ENCODE measurements around the gene GSAP.

The GSAP gene

GRCh38 chr7:77413128-77413527 is 3.0 kb downstream of the GSAP start:
- no peaks in the 10 kb centered on the region for H3K9me3 ChIP-seq (ENCODE audit: control insufficient read depth in 5 of 5, low read length in 5 of 5)
- no peak overlapping the region for H3K9ac ChIP-seq (ENCODE audit: low read length in 5 of 5)
- H3K4me3 ChIP-seq (ENCODE audit: low read depth in 1 of 5, low read length in 5 of 5): no peak overlapping the region
- peaks cover 2 to 33% (median 23%) of the 10 kb centered on the region in 5 donors for H3K4me1 ChIP-seq (ENCODE audit: control insufficient read depth in 5 of 5, insufficient read depth in 5 of 5, low read length in 5 of 5)
- H3K27me3 ChIP-seq (ENCODE audit: control insufficient read depth in 5 of 5, insufficient read depth in 4 of 5, low read length in 5 of 5): no peaks in the 10 kb centered on the region
- H3K36me3 ChIP-seq (ENCODE audit: control insufficient read depth in 5 of 5, insufficient read depth in 5 of 5, low read length in 5 of 5): no peaks in the 10 kb centered on the region
- H3K27ac ChIP-seq (ENCODE audit: low read depth, low read length): peak overlapping the region; percentile 42

- Histone ChIP-seq H3K9me3 (ENCODE audit: control insufficient read depth in 5 of 5, low read length in 5 of 5) (no peaks in the 10 kb centered on the region), H3K27me3 (ENCODE audit: control insufficient read depth in 5 of 5, insufficient read depth in 4 of 5, low read length in 5 of 5) (no peaks in the 10 kb centered on the region), H3K4me1 (ENCODE audit: control insufficient read depth in 5 of 5, insufficient read depth in 5 of 5, low read length in 5 of 5) (peaks cover 0 to 16% (median 9%) of the 10 kb centered on the region in 5 donors), H3K27ac (ENCODE audit: low read depth, low read length) (peak overlapping the region; percentile 84), H3K9ac (ENCODE audit: low read length in 5 of 5) (peak overlapping the region in 3 of 5 donors; percentile 12 to 62 (median 32)), H3K4me3 (ENCODE audit: low read depth in 1 of 5, low read length in 5 of 5) (no peak overlapping the region), H3K36me3 (ENCODE audit: control insufficient read depth in 5 of 5, insufficient read depth in 5 of 5, low read length in 5 of 5) (no peaks in the 10 kb centered on the region)
Observed at GRCh38 chr7:77409739-77410547, 6.2 kb downstream of the GSAP start.

- Histone ChIP-seq H3K9me3 (ENCODE audit: control insufficient read depth in 5 of 5, low read length in 5 of 5) (no peaks in the 10 kb centered on the region), H3K4me1 (ENCODE audit: control insufficient read depth in 5 of 5, insufficient read depth in 5 of 5, low read length in 5 of 5) (peaks cover 0 to 15% (median 8%) of the 10 kb centered on the region in 5 donors), H3K4me3 (ENCODE audit: low read depth in 1 of 5, low read length in 5 of 5) (no peak overlapping the region), H3K27me3 (ENCODE audit: control insufficient read depth in 5 of 5, insufficient read depth in 4 of 5, low read length in 5 of 5) (no peaks in the 10 kb centered on the region), H3K36me3 (ENCODE audit: control insufficient read depth in 5 of 5, insufficient read depth in 5 of 5, low read length in 5 of 5) (no peaks in the 10 kb centered on the region), H3K9ac (ENCODE audit: low read length in 5 of 5) (no peak overlapping the region), H3K27ac (ENCODE audit: low read depth, low read length) (peak overlapping the region; percentile 84)
Observed at GRCh38 chr7:77409005-77409738, 7.0 kb downstream of the GSAP start.

- Histone ChIP-seq H3K4me3 (ENCODE audit: low read depth in 1 of 5, low read length in 5 of 5) (no peak overlapping the region), H3K9ac (ENCODE audit: low read length in 5 of 5) (no peak overlapping the region), H3K27ac (ENCODE audit: low read depth, low read length) (no peak overlapping the region), H3K4me1 (ENCODE audit: control insufficient read depth in 5 of 5, insufficient read depth in 5 of 5, low read length in 5 of 5) (peaks cover 0 to 14% (median 11%) of the 10 kb centered on the region in 5 donors), H3K9me3 (ENCODE audit: control insufficient read depth in 5 of 5, low read length in 5 of 5) (no peaks in the 10 kb centered on the region), H3K36me3 (ENCODE audit: control insufficient read depth in 5 of 5, insufficient read depth in 5 of 5, low read length in 5 of 5) (no peaks in the 10 kb centered on the region), H3K27me3 (ENCODE audit: control insufficient read depth in 5 of 5, insufficient read depth in 4 of 5, low read length in 5 of 5) (no peaks in the 10 kb centered on the region)
Observed at GRCh38 chr7:77407906-77408305, 8.2 kb downstream of the GSAP start.

GRCh38 chr7:77406421-77406820 is 9.7 kb downstream of the GSAP start:
- Histone ChIP-seq H3K4me1 (ENCODE audit: control insufficient read depth in 5 of 5, insufficient read depth in 5 of 5, low read length in 5 of 5) (peaks cover 0 to 14% (median 10%) of the 10 kb centered on the region in 5 donors), H3K4me3 (ENCODE audit: low read depth in 1 of 5, low read length in 5 of 5) (no peak overlapping the region), H3K27me3 (ENCODE audit: control insufficient read depth in 5 of 5, insufficient read depth in 4 of 5, low read length in 5 of 5) (no peaks in the 10 kb centered on the region), H3K9me3 (ENCODE audit: control insufficient read depth in 5 of 5, low read length in 5 of 5) (no peaks in the 10 kb centered on the region), H3K9ac (ENCODE audit: low read length in 5 of 5) (no peak overlapping the region), H3K27ac (ENCODE audit: low read depth, low read length) (no peak overlapping the region), H3K36me3 (ENCODE audit: control insufficient read depth in 5 of 5, insufficient read depth in 5 of 5, low read length in 5 of 5) (no peaks in the 10 kb centered on the region)

- H3K27ac ChIP-seq (ENCODE audit: low read depth, low read length): no peak overlapping the region
- H3K36me3 ChIP-seq (ENCODE audit: control insufficient read depth in 5 of 5, insufficient read depth in 5 of 5, low read length in 5 of 5): no peaks in the 10 kb centered on the region
Observed at GRCh38 chr7:77404641-77405040, 11.5 kb downstream of the GSAP start.

GRCh38 chr7:77403957-77404356 is 12.2 kb downstream of the GSAP start:
- Histone ChIP-seq H3K4me3 (ENCODE audit: low read depth in 1 of 5, low read length in 5 of 5) (no peak overlapping the region), H3K9me3 (ENCODE audit: control insufficient read depth in 5 of 5, low read length in 5 of 5) (no peaks in the 10 kb centered on the region), H3K36me3 (ENCODE audit: control insufficient read depth in 5 of 5, insufficient read depth in 5 of 5, low read length in 5 of 5) (no peaks in the 10 kb centered on the region), H3K9ac (ENCODE audit: low read length in 5 of 5) (peak overlapping the region in 1 of 5 donors; percentile 25), H3K27ac (ENCODE audit: low read depth, low read length) (no peak overlapping the region), H3K4me1 (ENCODE audit: control insufficient read depth in 5 of 5, insufficient read depth in 5 of 5, low read length in 5 of 5) (peaks cover 0 to 6% (median 3%) of the 10 kb centered on the region in 5 donors), H3K27me3 (ENCODE audit: control insufficient read depth in 5 of 5, insufficient read depth in 4 of 5, low read length in 5 of 5) (no peaks in the 10 kb centered on the region)

More at GRCh38 chr7:77404641-77405040, 11.5 kb downstream of the GSAP start:
- Histone ChIP-seq H3K9ac (ENCODE audit: low read length in 5 of 5) (no peak overlapping the region), H3K9me3 (ENCODE audit: control insufficient read depth in 5 of 5, low read length in 5 of 5) (no peaks in the 10 kb centered on the region), H3K27me3 (ENCODE audit: control insufficient read depth in 5 of 5, insufficient read depth in 4 of 5, low read length in 5 of 5) (no peaks in the 10 kb centered on the region), H3K4me1 (ENCODE audit: control insufficient read depth in 5 of 5, insufficient read depth in 5 of 5, low read length in 5 of 5) (peaks cover 0 to 10% (median 6%) of the 10 kb centered on the region in 5 donors), H3K4me3 (ENCODE audit: low read depth in 1 of 5, low read length in 5 of 5) (no peak overlapping the region)

GRCh38 chr7:77402818-77403217 is 13.3 kb downstream of the GSAP start:
- Histone ChIP-seq H3K9ac (ENCODE audit: low read length in 5 of 5) (no peak overlapping the region), H3K9me3 (ENCODE audit: control insufficient read depth in 5 of 5, low read length in 5 of 5) (no peaks in the 10 kb centered on the region), H3K27ac (ENCODE audit: low read depth, low read length) (no peak overlapping the region), H3K27me3 (ENCODE audit: control insufficient read depth in 5 of 5, insufficient read depth in 4 of 5, low read length in 5 of 5) (no peaks in the 10 kb centered on the region), H3K4me3 (ENCODE audit: low read depth in 1 of 5, low read length in 5 of 5) (no peak overlapping the region), H3K4me1 (ENCODE audit: control insufficient read depth in 5 of 5, insufficient read depth in 5 of 5, low read length in 5 of 5) (peaks cover 0 to 6% (median 3%) of the 10 kb centered on the region in 5 donors), H3K36me3 (ENCODE audit: control insufficient read depth in 5 of 5, insufficient read depth in 5 of 5, low read length in 5 of 5) (no peaks in the 10 kb centered on the region)

GRCh38 chr7:77401002-77401401 is 15.1 kb downstream of the GSAP start:
- Histone ChIP-seq H3K27ac (ENCODE audit: low read depth, low read length) (no peak overlapping the region), H3K4me1 (ENCODE audit: control insufficient read depth in 5 of 5, insufficient read depth in 5 of 5, low read length in 5 of 5) (peaks cover 0 to 6% (median 3%) of the 10 kb centered on the region in 5 donors), H3K9me3 (ENCODE audit: control insufficient read depth in 5 of 5, low read length in 5 of 5) (no peaks in the 10 kb centered on the region), H3K4me3 (ENCODE audit: low read depth in 1 of 5, low read length in 5 of 5) (no peak overlapping the region), H3K9ac (ENCODE audit: low read length in 5 of 5) (no peak overlapping the region), H3K27me3 (ENCODE audit: control insufficient read depth in 5 of 5, insufficient read depth in 4 of 5, low read length in 5 of 5) (no peaks in the 10 kb centered on the region), H3K36me3 (ENCODE audit: control insufficient read depth in 5 of 5, insufficient read depth in 5 of 5, low read length in 5 of 5) (peaks cover 2 to 10% (median 5%) of the 10 kb centered on the region in 5 donors)

- peaks cover 2 to 10% (median 5%) of the 10 kb centered on the region in 5 donors for H3K36me3 ChIP-seq (ENCODE audit: control insufficient read depth in 5 of 5, insufficient read depth in 5 of 5, low read length in 5 of 5)
- H3K9me3 ChIP-seq (ENCODE audit: control insufficient read depth in 5 of 5, low read length in 5 of 5): no peaks in the 10 kb centered on the region
- no peak overlapping the region for H3K9ac ChIP-seq (ENCODE audit: low read length in 5 of 5)
- no peak overlapping the region for H3K27ac ChIP-seq (ENCODE audit: low read depth, low read length)
- no peak overlapping the region for H3K4me3 ChIP-seq (ENCODE audit: low read depth in 1 of 5, low read length in 5 of 5)
- H3K27me3 ChIP-seq (ENCODE audit: control insufficient read depth in 5 of 5, insufficient read depth in 4 of 5, low read length in 5 of 5): no peaks in the 10 kb centered on the region
- H3K4me1 ChIP-seq (ENCODE audit: control insufficient read depth in 5 of 5, insufficient read depth in 5 of 5, low read length in 5 of 5): peaks cover 0 to 6% (median 3%) of the 10 kb centered on the region in 5 donors
Observed at GRCh38 chr7:77399816-77400215, 16.3 kb downstream of the GSAP start.
